GDM1 (cell line): ENCODE measurements around the gene FPR2.
"Not testable (repeated sequence)": the region's sequence is repeated elsewhere in the genome, so short reads cannot be mapped to it uniquely, and the experiment has no call there.

ENCODE experiments used
- DNase-seq: peaks from one replicate; lab custom pipeline; 2025; lab: John Stamatoyannopoulos, UW

Gene FPR2

DNA sequence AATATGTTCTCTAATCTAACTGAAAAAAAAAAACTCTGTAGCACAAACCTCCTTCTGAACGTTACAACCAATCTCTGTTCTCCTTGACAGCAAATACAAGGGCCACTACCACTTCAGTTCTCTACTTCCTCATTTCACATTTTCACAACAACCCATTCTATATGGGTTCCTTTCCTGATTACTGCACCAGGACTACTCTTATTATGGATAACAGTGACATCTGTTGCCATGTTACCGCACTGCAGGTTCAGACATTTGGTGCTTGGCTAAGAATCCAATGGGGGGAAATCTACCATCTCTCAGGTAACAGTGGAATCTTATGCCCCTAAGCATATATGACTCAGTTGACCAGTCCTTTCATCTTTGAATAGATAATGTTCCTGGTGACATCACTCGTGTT, 22.4 kb downstream of the FPR2 start:
- DNase-seq = peak; percentile 40

DNA sequence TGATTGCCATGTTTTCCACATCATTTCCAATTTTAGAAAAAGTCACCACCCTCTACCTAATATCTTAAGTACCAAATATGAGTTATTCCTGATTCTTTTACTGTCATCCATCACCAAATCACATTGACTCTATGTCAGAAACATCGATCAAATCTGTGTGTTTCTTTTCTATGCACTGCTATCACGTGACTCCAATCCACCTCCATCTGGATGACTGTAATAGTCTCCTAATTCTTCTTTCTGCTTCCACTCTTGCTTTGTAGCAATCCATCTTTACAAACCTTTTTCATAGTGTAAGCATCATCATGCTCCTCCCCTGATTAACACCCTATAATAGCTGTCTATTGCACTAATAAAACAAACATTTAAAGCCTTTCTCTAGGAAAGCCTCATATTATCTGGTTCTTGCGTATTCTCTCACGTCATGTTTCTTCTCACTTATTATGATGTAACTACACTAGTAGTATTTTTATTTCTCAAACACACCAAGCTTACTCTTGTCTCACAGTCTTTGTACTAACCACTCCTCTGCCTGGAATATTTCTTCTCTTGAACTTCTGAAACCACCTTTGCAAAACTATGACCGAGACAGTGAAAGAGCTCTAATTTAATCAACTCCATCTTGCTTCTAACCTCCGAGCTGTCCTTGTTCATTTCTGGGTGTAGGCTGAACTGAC, 23.3 kb downstream of the FPR2 start:
- no peak for DNase-seq

DNA sequence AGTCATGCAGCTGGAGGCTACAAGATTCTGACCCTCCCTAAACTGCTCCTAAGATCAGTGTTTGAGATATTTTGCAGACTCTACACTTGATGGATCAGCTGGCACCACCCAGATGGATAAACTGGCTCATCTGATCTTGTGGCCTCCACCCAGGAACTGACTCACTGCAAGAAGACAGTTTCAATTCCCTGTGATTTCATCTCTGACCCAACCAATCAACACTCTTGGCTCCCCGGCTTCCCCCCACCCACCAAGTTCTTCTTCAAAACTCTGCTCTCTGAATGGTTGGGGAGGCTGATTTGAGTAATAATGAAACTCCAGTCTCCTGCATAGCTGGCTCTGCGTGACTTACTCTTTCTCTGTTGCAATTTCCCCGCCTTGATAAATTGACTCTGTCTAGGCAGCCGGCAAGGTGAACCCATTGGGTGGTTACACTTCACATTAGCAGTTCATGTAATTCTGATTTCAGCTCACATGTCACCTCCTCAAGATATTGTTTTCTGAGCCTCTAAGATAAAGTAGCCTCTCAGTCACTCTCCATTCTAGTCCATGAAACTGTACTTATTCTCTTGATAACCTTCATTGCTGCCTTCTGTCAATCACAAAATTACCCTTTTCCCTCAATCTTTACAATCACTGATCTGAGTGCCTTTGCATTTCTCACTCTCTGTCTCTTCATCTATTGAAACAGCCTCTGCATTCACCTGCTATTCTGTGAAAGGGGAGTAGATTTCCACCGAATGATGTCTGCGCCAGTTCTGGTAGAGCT, 24.1 kb downstream of the FPR2 start:
- no peak for DNase-seq

DNA sequence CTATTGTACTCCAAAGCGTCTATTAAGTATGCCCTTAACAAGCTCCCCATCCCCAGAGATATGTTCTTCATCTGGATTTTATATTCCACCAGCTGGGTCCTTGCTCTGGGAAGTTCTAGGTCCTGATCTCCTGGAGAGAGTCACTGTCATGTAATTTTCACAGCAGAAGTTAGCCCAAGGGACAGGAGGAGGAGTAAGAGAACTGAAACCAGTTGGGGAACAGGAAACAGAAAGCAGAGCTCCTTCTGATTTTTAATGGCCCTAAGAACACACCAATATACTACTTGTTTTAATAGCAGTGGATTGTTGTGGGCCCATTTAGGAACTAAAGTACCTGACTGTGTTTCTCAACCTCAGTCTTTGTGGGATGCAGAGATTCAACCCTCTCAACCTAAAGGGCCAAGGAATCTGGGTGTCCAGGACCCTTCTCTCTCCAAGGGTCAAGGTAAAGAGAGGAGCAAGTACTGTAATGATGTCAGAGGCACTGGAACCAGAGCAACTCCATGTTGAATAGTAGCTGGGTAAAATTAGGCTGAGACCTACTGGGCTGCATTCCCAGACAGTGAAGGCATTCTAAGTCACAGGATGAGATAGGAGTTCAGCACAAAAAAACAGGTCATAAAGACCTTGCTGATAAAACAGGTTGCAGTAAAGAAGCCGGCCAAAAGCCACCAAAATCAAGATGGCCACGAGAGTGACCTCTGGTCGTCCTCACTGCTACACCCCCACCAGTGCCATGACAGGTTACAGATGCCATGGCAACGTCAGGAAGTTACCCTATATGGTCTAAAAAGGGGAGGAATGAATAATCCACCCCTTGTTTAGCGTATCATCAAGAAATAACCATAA, 25.9 kb downstream of the FPR2 start:
- DNase-seq = no peak

DNA sequence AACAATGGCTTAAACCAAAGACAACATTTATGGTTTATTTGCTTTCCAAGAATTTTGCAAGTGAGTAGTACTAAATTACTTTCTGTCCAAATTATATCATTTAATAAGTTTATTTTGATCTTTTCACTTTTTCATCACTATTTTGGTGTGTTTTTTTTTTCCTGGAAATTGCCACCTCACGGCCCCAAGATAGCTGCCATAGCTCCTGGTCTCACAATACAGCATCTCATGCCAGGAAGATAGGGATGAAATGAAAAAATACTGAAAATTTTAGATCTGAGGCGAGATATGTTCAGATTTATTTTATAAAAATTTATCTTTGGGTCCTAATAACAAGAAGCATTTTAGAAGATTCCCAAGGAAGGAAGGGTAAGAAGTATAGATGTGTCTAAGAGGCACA, 27.0 kb downstream of the FPR2 start:
- no peak for DNase-seq

DNA sequence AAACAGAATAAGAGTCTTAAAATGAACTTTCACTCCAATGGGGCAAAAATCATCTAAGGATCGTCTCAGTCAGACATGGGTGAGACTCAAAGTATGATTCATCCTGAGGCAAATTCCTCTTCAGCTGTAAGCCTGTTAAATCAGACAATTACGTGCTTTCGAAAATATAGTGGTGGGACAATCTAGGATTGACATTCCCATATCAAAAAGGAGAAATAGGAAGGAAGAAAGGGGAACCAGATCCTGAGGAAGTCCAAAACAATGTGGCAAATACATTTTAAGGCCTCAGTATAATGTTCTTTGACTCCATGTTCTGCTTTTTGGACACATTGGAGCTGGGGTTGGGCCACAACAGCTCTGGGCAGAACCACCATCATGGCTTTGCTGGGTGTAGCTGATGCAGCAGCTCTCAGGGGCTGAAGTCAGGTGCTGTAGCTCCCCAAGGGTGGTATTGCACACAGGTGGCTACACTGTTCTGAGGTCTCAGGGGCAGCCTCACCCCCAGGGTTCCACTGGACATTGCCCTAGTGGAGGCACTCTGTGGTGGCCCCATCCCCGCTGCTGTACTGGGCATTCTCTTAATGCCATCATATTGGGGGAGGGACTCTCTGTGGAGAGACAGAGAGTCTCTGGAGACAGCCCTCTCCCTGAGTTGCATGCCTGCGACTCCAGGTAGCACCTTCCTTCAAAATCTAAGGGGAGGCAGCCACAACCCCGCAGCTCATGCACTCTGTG, 28.2 kb downstream of the FPR2 start:
- DNase-seq = no peak

DNA sequence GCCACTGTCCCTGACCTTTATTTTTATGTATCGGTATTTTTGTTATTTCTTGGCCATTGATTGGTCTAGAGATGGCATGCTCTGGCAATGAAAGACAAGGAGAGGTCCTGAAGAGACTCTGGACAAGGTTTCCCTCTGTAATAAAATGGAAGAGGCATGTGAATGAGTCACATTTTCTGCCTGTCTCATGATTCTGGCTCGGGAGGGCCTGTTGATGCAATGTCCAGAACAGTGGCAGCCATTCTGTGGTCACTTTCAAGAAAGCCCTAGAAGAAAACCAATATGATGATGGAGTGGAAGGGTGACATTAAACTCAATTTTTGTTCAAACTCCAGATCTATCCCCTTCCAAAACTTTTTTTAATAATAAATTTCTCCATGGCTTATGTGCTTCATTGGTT, 32.0 kb downstream of the FPR2 start:
- no peak for DNase-seq

DNA sequence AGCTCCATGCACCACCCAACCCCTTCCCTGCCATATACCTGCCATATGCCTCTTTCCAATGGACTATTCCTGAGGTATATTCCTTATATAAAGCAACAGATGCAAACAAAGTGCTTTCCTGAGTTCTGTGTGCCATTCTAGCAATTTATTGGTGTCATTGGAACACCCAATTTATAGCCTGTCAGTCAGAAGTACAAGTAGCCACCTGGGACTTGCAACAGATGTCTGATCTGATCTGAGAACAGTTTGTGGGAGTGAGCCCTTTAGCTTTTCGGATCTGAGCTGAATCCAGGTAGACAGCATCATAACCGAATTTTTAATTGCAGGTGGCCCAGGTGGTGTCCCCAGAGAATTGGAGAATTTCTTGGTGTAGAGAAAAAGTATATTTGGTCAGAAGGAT, 33.0 kb downstream of the FPR2 start:
- no peak for DNase-seq

DNA sequence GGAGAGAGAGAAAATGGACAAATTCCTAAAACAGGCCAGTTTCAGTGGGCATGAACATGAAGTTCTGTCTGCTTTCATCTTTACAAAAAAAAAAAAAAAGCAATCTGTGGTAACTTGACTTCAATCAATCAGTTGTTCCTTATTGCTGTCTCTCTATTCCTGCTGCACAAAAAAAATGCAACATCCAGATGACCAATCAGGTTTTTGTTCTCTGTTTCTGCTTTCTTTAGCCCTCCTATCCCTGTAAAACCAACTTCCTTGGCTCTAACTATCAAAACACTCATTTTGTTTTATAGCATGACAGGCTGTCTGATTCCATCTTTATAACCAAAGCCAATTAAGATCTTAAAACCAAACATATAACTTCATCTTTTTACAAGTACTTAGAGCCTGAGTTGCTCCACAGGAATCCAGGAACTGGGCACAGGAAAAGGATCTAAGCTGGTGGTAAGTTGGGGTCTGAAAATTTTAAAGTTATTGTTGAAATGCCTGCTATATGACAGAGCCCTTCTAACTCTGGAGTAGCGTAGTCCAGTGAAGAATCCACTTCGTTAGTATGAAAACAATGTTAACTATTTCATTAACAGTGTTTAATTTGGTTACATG, 34.0 kb downstream of the FPR2 start, which contains the start of gene FPR3:
TSS of gene FPR3 (plus strand) at position 273 of the 606 bp plus-strand sequence. CDS start 28,592 bp downstream, outside the sequence.
- no peak for DNase-seq

DNA sequence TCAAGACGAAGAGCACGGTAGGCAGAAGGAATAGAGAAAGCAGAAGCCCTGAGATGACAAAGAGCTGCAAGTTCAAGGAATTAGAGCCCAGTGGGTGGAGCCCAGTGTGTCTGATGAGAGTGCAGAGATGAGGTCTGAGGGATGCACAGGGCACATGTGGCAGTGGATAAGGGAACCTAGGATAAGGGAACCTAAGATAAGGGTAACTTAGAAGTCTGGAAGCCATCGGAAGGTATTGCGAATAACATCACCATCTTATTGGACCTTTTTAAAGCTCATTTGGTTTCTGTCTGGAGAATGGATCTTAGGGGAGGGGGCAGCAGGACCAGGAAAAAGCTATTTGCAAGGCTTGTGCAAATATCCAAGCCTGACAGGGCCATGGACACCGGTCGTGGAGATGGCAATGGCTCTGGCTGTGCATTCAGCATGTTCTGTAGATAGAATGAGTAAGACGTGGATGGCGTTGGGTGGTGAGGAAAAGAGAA, 35.3 kb downstream of the FPR2 start:
- no peak for DNase-seq

DNA sequence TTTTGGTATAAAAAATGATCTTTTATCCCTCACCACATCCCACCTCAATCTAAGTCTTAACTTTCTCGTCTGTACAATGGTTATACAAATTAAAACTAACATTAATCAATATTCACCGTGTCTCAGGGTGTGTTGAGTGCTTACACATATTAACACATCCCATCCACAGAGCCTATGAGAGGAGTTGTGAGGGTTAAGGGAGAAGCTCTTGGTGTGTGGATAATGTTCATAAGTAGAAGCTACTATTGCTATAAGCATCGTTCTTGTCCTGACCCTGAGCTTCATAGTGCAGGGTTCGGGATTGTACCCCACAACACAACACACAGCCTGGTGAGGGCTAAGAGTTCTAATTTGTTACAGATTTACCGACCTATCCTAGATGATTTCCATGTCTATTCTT, 36.5 kb downstream of the FPR2 start:
- no peak for DNase-seq

DNA sequence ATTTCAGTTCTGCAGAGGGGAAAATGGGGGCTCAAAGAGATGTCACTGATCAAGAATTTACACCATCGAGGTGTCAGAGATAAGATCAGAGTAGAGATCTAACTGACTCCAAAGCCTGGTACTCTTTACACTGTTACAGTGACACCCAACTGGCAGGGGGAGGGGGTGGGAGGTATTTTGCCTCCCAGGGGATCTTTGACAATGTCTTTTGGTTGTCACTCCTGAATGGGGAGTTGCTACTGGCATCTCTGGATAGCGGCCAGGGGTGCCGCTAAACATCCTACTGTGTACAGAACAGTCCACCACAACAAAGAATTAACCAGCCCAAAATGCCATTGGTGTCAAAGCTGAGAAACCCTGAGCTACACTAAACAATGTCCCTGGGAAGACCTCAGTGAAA, 37.1 kb downstream of the FPR2 start:
- DNase-seq = no peak

DNA sequence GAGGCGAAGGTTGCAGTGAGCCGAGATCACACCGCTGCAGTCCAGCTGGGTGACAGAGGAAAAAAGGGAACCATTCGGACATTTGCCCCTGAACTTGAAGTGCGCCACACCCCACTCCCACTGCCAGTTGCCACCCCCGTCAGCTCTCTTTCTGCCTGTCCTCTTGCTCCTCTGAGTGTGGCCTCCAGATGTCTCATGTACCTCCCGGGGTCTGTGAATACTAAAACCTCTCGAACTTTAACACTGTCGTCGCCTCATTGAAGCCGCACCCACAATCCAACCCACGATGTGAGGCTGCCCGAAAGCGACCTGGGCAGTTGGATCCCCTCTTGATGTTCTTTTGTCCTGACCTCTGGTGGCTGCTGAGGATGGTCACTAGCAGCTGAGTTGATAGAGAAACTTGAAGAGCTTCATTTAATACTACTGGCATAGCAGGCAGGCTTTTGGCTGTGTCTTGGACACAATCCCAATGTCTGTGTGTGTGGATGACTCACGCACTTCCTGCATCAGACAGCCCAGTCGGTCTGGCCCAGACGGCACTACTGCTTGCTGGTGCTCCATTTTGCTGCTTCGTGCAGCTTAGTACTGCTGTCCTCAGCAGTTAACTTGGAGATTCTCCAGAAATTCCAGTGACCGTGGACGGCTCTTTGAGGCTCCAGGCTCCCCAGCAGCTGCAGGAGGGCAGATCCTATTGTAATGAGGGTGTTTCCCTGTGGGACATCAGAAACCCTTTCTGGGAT, 38.2 kb downstream of the FPR2 start:
- DNase-seq = peak; percentile 70

DNA sequence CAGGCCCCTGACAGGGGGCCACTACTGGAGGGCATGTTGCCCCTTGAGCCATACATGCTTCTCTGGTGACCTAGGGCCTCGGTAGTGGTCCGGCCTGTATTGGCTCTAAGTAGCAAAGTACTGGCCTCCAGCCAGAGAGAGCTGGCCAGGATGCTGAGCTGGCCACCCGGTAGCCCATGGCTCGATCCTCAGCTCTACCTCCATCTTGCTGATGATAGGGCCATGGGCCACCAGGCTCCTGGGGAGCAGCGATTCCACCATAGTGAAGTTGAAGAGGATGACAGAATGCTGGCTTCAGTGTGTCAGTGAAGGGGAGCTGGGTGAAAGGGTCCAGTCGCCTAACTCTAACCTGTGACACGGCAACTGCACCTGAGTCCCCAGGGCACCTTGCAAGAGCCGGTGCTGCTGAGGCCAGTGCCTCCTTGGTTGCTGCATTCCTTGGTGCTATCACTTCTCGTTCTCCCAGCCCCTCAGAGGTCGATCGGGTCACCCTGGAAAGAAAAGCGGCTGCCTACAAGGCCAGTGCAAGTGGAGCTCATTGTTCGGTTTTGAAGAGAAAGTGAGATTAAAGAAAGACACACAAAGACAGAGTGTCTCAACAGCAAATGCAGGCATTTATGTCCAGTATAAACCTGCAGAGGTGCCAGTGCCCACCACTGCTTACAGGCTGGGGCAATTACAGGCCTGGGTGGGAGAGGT, 38.9 kb downstream of the FPR2 start:
- no peak for DNase-seq

DNA sequence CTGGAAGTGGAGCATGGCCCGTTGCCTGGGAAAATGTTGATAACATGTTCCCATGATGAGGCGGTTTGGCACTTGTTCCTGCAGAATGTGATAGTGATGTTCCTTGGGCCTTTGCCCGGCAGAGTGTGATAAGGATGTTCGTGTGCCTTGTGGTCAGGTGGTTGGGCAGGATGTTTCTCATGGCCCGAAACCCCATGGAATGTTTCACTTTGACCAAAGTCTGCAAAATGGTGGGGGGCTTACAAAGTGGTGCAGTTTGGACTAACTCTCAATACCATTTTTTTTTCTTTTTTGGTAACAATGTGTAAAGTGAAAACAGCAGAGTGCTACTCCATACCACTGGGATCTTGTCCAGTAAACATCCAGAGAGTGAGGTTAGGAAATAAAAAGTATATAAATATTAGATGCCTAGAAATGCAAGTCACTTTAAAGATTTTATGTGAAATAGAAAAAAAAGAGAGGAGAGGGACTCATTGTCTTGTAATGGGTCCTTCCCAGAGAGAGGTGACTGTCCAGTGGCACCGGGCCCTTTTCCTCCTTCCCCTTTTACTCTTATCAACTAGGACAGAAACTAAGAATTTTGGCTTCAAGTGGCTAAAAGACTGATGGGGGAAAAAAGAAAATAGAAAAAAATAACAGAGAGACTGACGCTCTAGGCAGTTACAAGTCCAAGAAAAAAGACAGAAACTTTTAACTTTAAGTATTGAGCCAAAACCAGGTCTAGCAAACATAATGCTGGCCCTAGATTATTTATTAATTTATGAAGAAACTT, 39.7 kb downstream of the FPR2 start:
- no peak for DNase-seq

DNA sequence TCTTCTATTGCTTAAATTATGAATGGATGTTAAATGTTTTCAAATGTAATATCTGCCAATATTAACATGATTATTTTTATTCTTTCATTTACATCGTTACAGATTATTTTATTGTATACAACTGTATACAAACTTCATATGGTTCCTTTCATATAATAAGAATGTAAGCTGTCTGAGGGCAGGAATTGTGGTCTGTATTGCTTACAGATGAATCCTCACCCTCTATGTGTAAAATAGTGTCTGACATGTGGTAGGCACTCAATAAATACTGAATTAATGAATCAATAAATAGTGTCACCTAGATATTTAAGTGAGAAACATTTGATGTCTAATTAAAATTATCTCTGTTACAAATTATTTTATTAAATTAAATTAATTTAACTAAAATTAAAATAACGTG, 41.8 kb downstream of the FPR2 start:
- no peak for DNase-seq

DNA sequence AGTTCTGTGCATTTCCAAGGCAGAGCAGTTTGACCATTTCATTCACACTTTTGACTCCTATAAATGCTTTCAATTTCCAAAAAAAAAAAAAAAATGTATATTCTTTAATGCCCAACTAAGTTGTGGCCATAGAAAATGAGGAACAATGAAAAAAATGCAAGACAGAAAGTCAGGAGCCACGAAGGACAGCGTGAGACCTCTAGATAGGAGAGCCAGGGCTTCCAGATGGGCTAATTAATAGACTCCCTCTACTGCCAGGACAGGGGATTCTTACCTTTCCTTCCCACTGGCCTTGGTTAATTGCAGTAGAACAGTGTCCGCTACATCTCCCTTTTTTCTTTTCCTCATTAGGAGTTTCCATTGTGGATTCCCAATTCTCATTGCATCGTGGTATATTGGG, 42.5 kb downstream of the FPR2 start:
- DNase-seq = no peak

DNA sequence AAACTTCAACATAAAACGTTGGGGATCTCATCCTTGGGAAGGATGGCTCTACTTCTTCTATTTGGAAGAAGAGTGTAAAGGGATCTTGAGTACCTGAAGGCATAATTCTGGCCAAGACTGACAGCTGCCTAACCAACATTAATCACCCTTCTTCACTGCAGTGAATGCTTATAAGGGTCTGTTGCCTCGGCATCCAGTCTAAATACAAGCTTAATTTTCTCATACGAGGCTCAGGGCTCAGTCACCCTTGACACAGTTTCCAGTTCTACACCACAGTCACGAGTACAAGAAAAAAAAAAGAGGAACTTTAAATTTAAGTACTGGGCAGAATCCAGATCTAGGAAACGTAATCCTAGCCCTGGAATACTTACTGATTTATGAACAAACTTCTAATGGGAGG, 43.0 kb downstream of the FPR2 start:
- no peak for DNase-seq

DNA sequence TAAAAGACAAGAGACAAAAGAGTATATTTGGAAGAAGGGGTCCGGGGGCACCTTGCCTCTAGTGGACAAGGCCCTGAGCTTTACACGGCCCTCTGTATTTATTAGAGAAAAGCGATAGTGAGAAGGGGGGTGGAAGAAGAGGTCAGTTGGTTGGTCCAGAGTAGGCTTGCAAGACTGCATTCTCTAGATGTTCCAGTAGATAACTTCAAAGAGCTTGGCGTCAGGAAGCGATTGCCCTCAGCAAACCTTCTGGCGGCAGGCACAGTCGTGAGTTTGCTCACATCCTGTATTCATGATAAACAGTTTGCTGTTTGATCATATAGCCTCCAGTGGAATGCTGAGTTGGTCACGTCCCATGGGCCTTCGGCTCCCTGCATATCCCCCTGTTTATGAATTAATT, 43.8 kb downstream of the FPR2 start:
- not testable (repeated sequence) for DNase-seq
